B cell (primary cell): Measurements from ENCODE around the gene DPP10. TPM values are rescaled to one million over a fixed set of nuclear protein-coding genes. Genes with fewer than 3 reads are reported as not detected.

Experiments used
- ATAC-seq: fragments of 200-7000 bp; cut with Tn5 transposase; one replicate; pipeline ENCODE4 v1.10.0; 2021; ENCODE audit warnings: low read depth, mild to moderate bottlenecking, moderate number of reproducible peaks, moderate library complexity
- CTCF ChIA-PET: fragments of 350-600 bp; sonication (Branson Sonifier 250); formaldehyde crosslinking; loops from one replicate; lab custom pipeline; 2021; ENCODE audit warnings: antibody characterized with exemption, inconsistent platforms; lab: Charles Lee
- POLR2A ChIA-PET: fragments of 350-600 bp; sonication (Branson Sonifier 250); formaldehyde crosslinking; loops from one replicate; lab custom pipeline; 2021; ENCODE audit warnings: antibody characterized with exemption; lab: Charles Lee
- DNase-seq: peaks from one replicate; pipeline ENCODE4 v3.0.0; 2013
- H2AFZ ChIP-seq: 2 replicates; pipeline ENCODE4 v1.6.1; 2012; ENCODE audit warnings: mild to moderate bottlenecking, low read depth, low read length; ENCODE audit not compliant: insufficient read depth, poor library complexity, severe bottlenecking
- H3K27ac ChIP-seq, 2 donors: 1 replicate in 1 of 2; 2 replicates in 1 of 2; pipeline ENCODE4 v1.5.1; 2012 to 2013; ENCODE audit warnings: low read length in 2 of 2, mild to moderate bottlenecking in 2 of 2, moderate library complexity in 1 of 2
- H3K27me3 ChIP-seq, 4 experiments: fragments of 200-600 bp in 1 of 4; sonication (generic) in 1 of 4; replicated peaks in 1 of 4; 1 replicate in 2 of 4; 2 replicates in 2 of 4; pipeline versions ENCODE4 v1.6.1 to v1.7.0; 2013 to 2016; ENCODE audit warnings: low read length in 3 of 4, mild to moderate bottlenecking in 2 of 4, mixed read lengths in 1 of 4, moderate library complexity in 1 of 4; ENCODE audit not compliant: insufficient read depth in 4 of 4, control insufficient read depth in 3 of 4; ENCODE audit errors: control extremely low read depth in 1 of 4
- H3K36me3 ChIP-seq, 2 experiments: replicated peaks in 1 of 2; 1 replicate in 1 of 2; 2 replicates in 1 of 2; pipeline versions ENCODE4 v1.6.1 to v1.7.1; 2013; ENCODE audit warnings: low read length in 1 of 2; ENCODE audit not compliant: insufficient read depth in 2 of 2, control insufficient read depth in 1 of 2; ENCODE audit errors: control extremely low read depth in 1 of 2, extremely low read depth in 1 of 2
- H3K4me1 ChIP-seq, 2 donors: fragments of 200-600 bp in 1 of 2; sonication (generic) in 1 of 2; 1 replicate in 1 of 2; 2 replicates in 1 of 2; pipeline versions ENCODE4 v1.5.1 to v1.6.1; 2013 to 2017; ENCODE audit warnings: low read length in 2 of 2; ENCODE audit not compliant: control insufficient read depth in 2 of 2, insufficient read depth in 2 of 2
- H3K4me2 ChIP-seq: replicated peaks from 2 replicates; pipeline ENCODE3; 2012; ENCODE audit warnings: mild to moderate bottlenecking, low read depth, low read length; ENCODE audit not compliant: poor library complexity, severe bottlenecking
- H3K4me3 ChIP-seq, 5 experiments: fragments of 200-600 bp in 1 of 5; sonication (generic) in 1 of 5; 1 replicate in 3 of 5; 2 replicates in 2 of 5; pipeline versions ENCODE4 v1.5.1 to v1.7.0; 2011 to 2016; ENCODE audit warnings: low read length in 4 of 5, mild to moderate bottlenecking in 4 of 5, low read depth in 2 of 5, control low read depth in 1 of 5, moderate library complexity in 1 of 5; ENCODE audit not compliant: insufficient read depth in 1 of 5; ENCODE audit errors: control extremely low read depth in 1 of 5, extremely low read depth in 1 of 5
- H3K79me2 ChIP-seq: fragments of 200-600 bp; sonication (generic); one replicate; pipeline ENCODE4 v1.6.0; 2016; ENCODE audit warnings: low read length; ENCODE audit not compliant: control insufficient read depth, insufficient read depth
- H3K9ac ChIP-seq: fragments of 200-600 bp; sonication (generic); 2 replicates; pipeline ENCODE4 v1.6.1; 2017; ENCODE audit warnings: mild to moderate bottlenecking, low read length, moderate library complexity
- H3K9me3 ChIP-seq, 3 donors: one replicate each; pipeline versions ENCODE4 v1.6.1 to v1.7.1; 2013; ENCODE audit warnings: low read length in 2 of 3; ENCODE audit not compliant: control insufficient read depth in 2 of 3, insufficient read depth in 1 of 3; ENCODE audit errors: control extremely low read depth in 1 of 3
- H4K20me1 ChIP-seq: 2 replicates; pipeline ENCODE4 v1.6.0; 2012; ENCODE audit warnings: mild to moderate bottlenecking, low read length; ENCODE audit not compliant: insufficient read depth, control insufficient read depth, poor library complexity, severe bottlenecking
- H3K27ac Mint-ChIP-seq: one replicate; pipeline ENCODE4 v1.8.0; 2021; ENCODE audit warnings: mixed read lengths
- H3K27me3 Mint-ChIP-seq: one replicate; pipeline ENCODE4 v1.8.0; 2021; ENCODE audit warnings: mixed read lengths
- H3K4me1 Mint-ChIP-seq: one replicate; pipeline ENCODE4 v1.8.0; 2021; ENCODE audit warnings: mixed read lengths
- H3K4me3 Mint-ChIP-seq: one replicate; pipeline ENCODE4 v1.8.0; 2021; ENCODE audit warnings: mixed read lengths
- H3K9me3 Mint-ChIP-seq: one replicate; pipeline ENCODE4 v1.8.0; 2022; ENCODE audit warnings: mixed read lengths; ENCODE audit not compliant: insufficient read depth
- CTCF ChIP-seq: fragments of 200-600 bp; IDR thresholded peaks from one replicate; pipeline ENCODE4 v1.8.0; 2022; ENCODE audit warnings: antibody characterized with exemption, mild to moderate bottlenecking
- EZH2 ChIP-seq: IDR thresholded peaks from 2 replicates; pipeline ENCODE4 v1.6.1; 2012; ENCODE audit warnings: borderline replicate concordance, low read depth, mild to moderate bottlenecking, moderate library complexity, low read length; ENCODE audit not compliant: insufficient read depth, poor library complexity, severe bottlenecking
- WGBS: methylation state at CpG from one replicate; pipeline ENCODE4 v1.1.5; 2013; ENCODE audit warnings: missing lambda C conversion rate; ENCODE audit not compliant: insufficient coverage; 5-methylcytosine and 5-hydroxymethylcytosine counted together
- intact Hi-C: fragments of 100-400 bp; cut with micrococcal nuclease; formaldehyde crosslinking; loops from one replicate; pipeline ENCODE4 v1.10.0; 2022
- polyA plus RNA-seq: library from polyadenylated mRNA; depleted of rRNA; stranded (reverse); fragments of >200 nt; gene quantifications from 2 replicates; pipeline ENCODE4 v1.2.3, GENCODE V29; 2012
- total RNA-seq, 2 donors: library from RNA; stranded (reverse); fragments of 120-200 nt in 1 of 2; gene quantifications; 1 replicate in 1 of 2; 2 replicates in 1 of 2; pipeline versions ENCODE4 v1.2.3 to v1.2.4, GENCODE V29; 2013 to 2022

DPP10 gene
- total and polyA plus RNA-seq, 2 donors (not counting 1 experiment from before 2014, with no cell fraction given): not detected

- H3K36me3 ChIP-seq: no peaks in the 10 kb centered on the region
- CTCF ChIA-PET: no interaction called here
- TF ChIP-seq CTCF (no peak), EZH2 (no peak)
- intact Hi-C loops: no loop called here
- H3K27me3 ChIP-seq: no peaks in the 10 kb centered on the region
- H2AFZ ChIP-seq: no peak overlapping the region
- POLR2A ChIA-PET: no interaction called here
- H3K4me2 ChIP-seq: no peak overlapping the region
- DNase-seq (no peak), ATAC-seq (no peak)
- Mint-ChIP-seq H3K9me3 (peaks cover 2% of the 10 kb centered on the region), H3K27ac (no peak overlapping the region), H3K4me1 (no peaks in the 10 kb centered on the region), H3K27me3 (no peaks in the 10 kb centered on the region), H3K4me3 (no peak overlapping the region)
- no peaks in the 10 kb centered on the region for H3K9me3 ChIP-seq
- no peak overlapping the region for H3K27ac ChIP-seq
- 80% methylated on average over 2 of the region's 2 CpGs for WGBS
- no peaks in the 10 kb centered on the region for H3K4me1 ChIP-seq
- H3K4me3 ChIP-seq: no peak overlapping the region
- H4K20me1 ChIP-seq: no peaks in the 10 kb centered on the region
- no peak overlapping the region for H3K9ac ChIP-seq
- no peaks in the 10 kb centered on the region for H3K79me2 ChIP-seq
Measured at GRCh38 chr2:115171751-115172150, 729.3 kb downstream of the DPP10 start.

- no peak overlapping the region for H3K4me3 Mint-ChIP-seq
- ATAC-seq (no peak), DNase-seq (no peak)
- Histone ChIP-seq H3K27ac (no peak overlapping the region), H3K27me3 (no peaks in the 10 kb centered on the region), H3K4me3 (no peak overlapping the region), H2AFZ (no peak overlapping the region), H3K9me3 (no peaks in the 10 kb centered on the region), H3K36me3 (no peaks in the 10 kb centered on the region), H3K4me2 (no peak overlapping the region), H3K9ac (no peak overlapping the region), H3K4me1 (no peaks in the 10 kb centered on the region), H3K79me2 (no peaks in the 10 kb centered on the region), H4K20me1 (no peaks in the 10 kb centered on the region)
- no peak overlapping the region for H3K27ac Mint-ChIP-seq
- H3K4me1 Mint-ChIP-seq: no peaks in the 10 kb centered on the region
- no peaks in the 10 kb centered on the region for H3K27me3 Mint-ChIP-seq
- CTCF ChIA-PET: no interaction called here
- intact Hi-C loops: no loop called here
- POLR2A ChIA-PET: no interaction called here
- TF ChIP-seq EZH2 (no peak), CTCF (no peak)
- 79% methylated on average over 1 of the region's 3 CpGs for WGBS
- H3K9me3 Mint-ChIP-seq: peaks cover 2% of the 10 kb centered on the region
Measured at GRCh38 chr2:115174651-115175050, 732.2 kb downstream of the DPP10 start.
